Neuronal stem cell (in vitro differentiated cells): Measurements from ENCODE around the gene PLEKHG3.

Experiments used
- DNase-seq: peaks from one replicate; pipeline ENCODE4 v3.0.0-alpha.2; 2013; ENCODE audit warnings: low spot score
- H2AFZ ChIP-seq: one replicate; pipeline ENCODE4 v1.6.1; 2013; ENCODE audit warnings: mild to moderate bottlenecking, low read length, inconsistent platforms
- H2AK5ac ChIP-seq: 2 replicates; pipeline ENCODE4 v1.6.1; 2013; ENCODE audit warnings: low read depth, mild to moderate bottlenecking, inconsistent platforms, low read length, moderate library complexity, mixed read lengths
- H2BK120ac ChIP-seq: 2 replicates; pipeline ENCODE4 v1.6.1; 2013; ENCODE audit warnings: low read depth, mild to moderate bottlenecking, inconsistent platforms, low read length, moderate library complexity, mixed read lengths
- H2BK12ac ChIP-seq: one replicate; pipeline ENCODE4 v1.6.1; 2013; ENCODE audit warnings: low read length, inconsistent platforms
- H2BK15ac ChIP-seq: 2 replicates; pipeline ENCODE4 v1.6.1; 2013; ENCODE audit warnings: mild to moderate bottlenecking, low read length, inconsistent platforms, mixed read lengths
- H2BK5ac ChIP-seq: one replicate; pipeline ENCODE4 v1.6.1; 2013; ENCODE audit warnings: inconsistent platforms, mild to moderate bottlenecking, low read length, moderate library complexity
- H3K14ac ChIP-seq: one replicate; pipeline ENCODE4 v1.6.1; 2013; ENCODE audit warnings: low read length, inconsistent platforms
- H3K18ac ChIP-seq: 2 replicates; pipeline ENCODE4 v1.6.1; 2013; ENCODE audit warnings: low read length, inconsistent platforms
- H3K23ac ChIP-seq: 2 replicates; pipeline ENCODE4 v1.6.1; 2013; ENCODE audit warnings: low read depth, mild to moderate bottlenecking, mixed read lengths, low read length, inconsistent platforms; ENCODE audit not compliant: poor library complexity
- H3K27ac ChIP-seq: replicated peaks from 3 replicates; pipeline ENCODE4 v1.5.1; 2013; ENCODE audit warnings: low read length, inconsistent platforms
- H3K27me3 ChIP-seq, 3 experiments: 2 replicates each; pipeline ENCODE4 v1.6.1; 2013; ENCODE audit warnings: low read length in 3 of 3, mild to moderate bottlenecking in 2 of 3, inconsistent platforms in 1 of 3, low read depth in 1 of 3, mixed read lengths in 1 of 3, moderate library complexity in 1 of 3; ENCODE audit not compliant: control insufficient read depth in 3 of 3, insufficient read depth in 3 of 3
- H3K36me3 ChIP-seq, 2 donors: replicated peaks in 1 of 2; 2 replicates each; pipeline ENCODE4 v1.6.1; 2013; ENCODE audit warnings: low read length in 2 of 2; ENCODE audit not compliant: control insufficient read depth in 2 of 2, insufficient read depth in 2 of 2
- H3K4ac ChIP-seq: 2 replicates; pipeline ENCODE4 v1.6.1; 2013; ENCODE audit warnings: inconsistent platforms, mild to moderate bottlenecking, low read length, moderate library complexity
- H3K4me1 ChIP-seq, 2 donors: 1 replicate in 1 of 2; 2 replicates in 1 of 2; pipeline ENCODE4 v1.6.1; 2013; ENCODE audit warnings: low read length in 2 of 2, low read depth in 1 of 2; ENCODE audit not compliant: control insufficient read depth in 2 of 2, insufficient read depth in 1 of 2
- H3K4me2 ChIP-seq: one replicate; pipeline ENCODE4 v1.6.1; 2013; ENCODE audit warnings: mild to moderate bottlenecking, low read length, inconsistent platforms; ENCODE audit not compliant: insufficient read depth, poor library complexity, severe bottlenecking
- H3K4me3 ChIP-seq, 2 donors: 2 replicates each; pipeline ENCODE4 v1.5.1; 2013; ENCODE audit warnings: low read length in 2 of 2, mild to moderate bottlenecking in 2 of 2, inconsistent platforms in 1 of 2, moderate library complexity in 1 of 2
- H3K79me1 ChIP-seq: one replicate; pipeline ENCODE4 v1.6.1; 2013; ENCODE audit warnings: low read depth, mild to moderate bottlenecking, inconsistent platforms, low read length, moderate library complexity
- H3K9ac ChIP-seq: one replicate; pipeline ENCODE4 v1.6.1; 2013; ENCODE audit warnings: mild to moderate bottlenecking, low read depth, low read length, inconsistent platforms; ENCODE audit not compliant: poor library complexity
- H3K9me3 ChIP-seq, 2 donors: replicated peaks in 1 of 2; 2 replicates each; pipeline versions ENCODE3 to v1.6.1; 2013; ENCODE audit warnings: low read length in 2 of 2, mild to moderate bottlenecking in 2 of 2, inconsistent platforms in 1 of 2, low read depth in 1 of 2, mixed read lengths in 1 of 2, moderate library complexity in 1 of 2; ENCODE audit not compliant: control insufficient read depth in 2 of 2, insufficient read depth in 1 of 2
- H4K8ac ChIP-seq: one replicate; pipeline ENCODE4 v1.6.1; 2013; ENCODE audit warnings: low read depth, mild to moderate bottlenecking, inconsistent platforms, low read length, moderate library complexity
- H4K91ac ChIP-seq: one replicate; pipeline ENCODE4 v1.6.1; 2013; ENCODE audit warnings: low read length, low read depth, mild to moderate bottlenecking, inconsistent platforms; ENCODE audit not compliant: poor library complexity
- WGBS, 2 donors: extraction: QIAGEN DNeasy Blood & Tissue Kit; methylation state at CpG; one replicate each; pipeline ENCODE4 v1.1.7; 2013; ENCODE audit warnings: missing lambda C conversion rate in 2 of 2, mixed read lengths in 1 of 2; ENCODE audit not compliant: insufficient read length in 2 of 2, insufficient replicate concordance in 1 of 2; ENCODE audit errors: extremely low coverage in 2 of 2; 5-methylcytosine and 5-hydroxymethylcytosine counted together

Gene PLEKHG3

GRCh38 chr14:64790478-64790877 lies 86.3 kb downstream of the PLEKHG3 start:
- Histone ChIP-seq H3K27ac (peak overlapping the region; percentile 34), H3K9ac (no peak overlapping the region), H2BK15ac (no peak overlapping the region), H2BK5ac (no peak overlapping the region), H3K4me2 (no peak overlapping the region), H3K79me1 (no peaks in the 10 kb centered on the region), H4K8ac (no peak overlapping the region), H3K14ac (no peak overlapping the region), H3K27me3 (peaks cover 0 to 37% (median 0%) of the 10 kb centered on the region in 3 experiments), H3K36me3 (no peaks in the 10 kb centered on the region), H2AK5ac (no peak overlapping the region), H2BK12ac (no peak overlapping the region), H2AFZ (peak overlapping the region; percentile 5), H3K4me3 (no peak overlapping the region), H4K91ac (no peak overlapping the region), H3K9me3 (peaks cover 0 to 2% of the 10 kb centered on the region in 2 donors), H3K4ac (no peak overlapping the region), H3K4me1 (peaks cover 0 to 14% of the 10 kb centered on the region in 2 donors), H3K18ac (no peak overlapping the region), H3K23ac (no peak overlapping the region), H2BK120ac (no peak overlapping the region)
- WGBS, 2 donors, result no CpG with 5 or more reads among the region's 6 CpGs
- DNase-seq, result peak; percentile 23

- no peak overlapping the region for H4K8ac ChIP-seq
- no peak overlapping the region for H2AFZ ChIP-seq
- H3K79me1 ChIP-seq, result no peaks in the 10 kb centered on the region
- H3K4me1 ChIP-seq, result peaks cover 0 to 14% of the 10 kb centered on the region in 2 donors
- no peak overlapping the region for H3K4me3 ChIP-seq
- H3K4me2 ChIP-seq, result no peak overlapping the region
- H2AK5ac ChIP-seq, result peak overlapping the region; percentile 58
- no peak overlapping the region for H3K23ac ChIP-seq
- no peaks in the 10 kb centered on the region for H3K36me3 ChIP-seq
- H2BK120ac ChIP-seq, result no peak overlapping the region
- H3K4ac ChIP-seq, result peak overlapping the region; percentile 8
- H4K91ac ChIP-seq, result no peak overlapping the region
- H3K27me3 ChIP-seq, result peaks cover 0 to 44% (median 0%) of the 10 kb centered on the region in 3 experiments
- no peak overlapping the region for H2BK12ac ChIP-seq
- no CpG with 5 or more reads among the region's 4 CpGs for WGBS, 2 donors
- H3K9me3 ChIP-seq, result peaks cover 0 to 2% of the 10 kb centered on the region in 2 donors
- no peak overlapping the region for H3K9ac ChIP-seq
- no peak overlapping the region for H2BK5ac ChIP-seq
- H3K18ac ChIP-seq, result no peak overlapping the region
- H3K27ac ChIP-seq, result no peak overlapping the region
- DNase-seq, result no peak
- H3K14ac ChIP-seq, result no peak overlapping the region
- H2BK15ac ChIP-seq, result peak overlapping the region; percentile 70
Observed at GRCh38 chr14:64792231-64792630, 88.0 kb downstream of the PLEKHG3 start.

- H2AFZ ChIP-seq, result no peak overlapping the region
- no peak overlapping the region for H4K8ac ChIP-seq
- no peak overlapping the region for H2BK120ac ChIP-seq
- no peak overlapping the region for H3K4me3 ChIP-seq
- H3K4ac ChIP-seq, result no peak overlapping the region
- peaks cover 0 to 14% of the 10 kb centered on the region in 2 donors for H3K4me1 ChIP-seq
- H3K79me1 ChIP-seq, result no peaks in the 10 kb centered on the region
- H3K4me2 ChIP-seq, result no peak overlapping the region
- H3K27ac ChIP-seq, result no peak overlapping the region
- peak overlapping the region; percentile 11 for H3K14ac ChIP-seq
- no peak overlapping the region for H3K9ac ChIP-seq
- no CpG with 5 or more reads among the region's 26 CpGs for WGBS, 2 donors
- peaks cover 0 to 44% (median 0%) of the 10 kb centered on the region in 3 experiments for H3K27me3 ChIP-seq
- no peak for DNase-seq
- peaks cover 0 to 2% of the 10 kb centered on the region in 2 donors for H3K9me3 ChIP-seq
- peak overlapping the region; percentile 32 for H3K18ac ChIP-seq
- H2BK12ac ChIP-seq, result peak overlapping the region; percentile 53
- H2BK15ac ChIP-seq, result no peak overlapping the region
- H3K23ac ChIP-seq, result peak overlapping the region; percentile 14
- H3K36me3 ChIP-seq, result no peaks in the 10 kb centered on the region
- peak overlapping the region; percentile 57 for H2AK5ac ChIP-seq
- H2BK5ac ChIP-seq, result peak overlapping the region; percentile 30
- no peak overlapping the region for H4K91ac ChIP-seq
Observed at GRCh38 chr14:64792871-64793560, 88.8 kb downstream of the PLEKHG3 start.

- Histone ChIP-seq H4K91ac (no peak overlapping the region), H3K23ac (peak overlapping the region; percentile 46), H3K4ac (no peak overlapping the region), H3K14ac (no peak overlapping the region), H3K4me2 (no peak overlapping the region), H3K36me3 (no peaks in the 10 kb centered on the region), H2AFZ (no peak overlapping the region), H2AK5ac (no peak overlapping the region), H3K27ac (no peak overlapping the region), H2BK15ac (no peak overlapping the region), H2BK12ac (no peak overlapping the region), H3K79me1 (no peaks in the 10 kb centered on the region), H3K27me3 (peaks cover 0 to 45% (median 0%) of the 10 kb centered on the region in 3 experiments), H3K4me1 (peaks cover 0 to 10% of the 10 kb centered on the region in 2 donors), H3K4me3 (no peak overlapping the region), H2BK5ac (no peak overlapping the region), H2BK120ac (no peak overlapping the region), H3K9ac (no peak overlapping the region), H3K9me3 (peaks cover 0 to 2% of the 10 kb centered on the region in 2 donors), H4K8ac (no peak overlapping the region), H3K18ac (no peak overlapping the region)
- DNase-seq, result no peak
- WGBS, 2 donors, result no CpG with 5 or more reads among the region's 16 CpGs
Observed at GRCh38 chr14:64795211-64795610, 91.0 kb downstream of the PLEKHG3 start.
